Naive B cell (primary cell): Measurements from ENCODE around the gene TNFRSF19. TPM values are rescaled to one million over a fixed set of nuclear protein-coding genes. Genes with fewer than 3 reads are reported as not detected.
A peak's percentile ranks its signal among the peaks of the same experiment; 100 is the strongest.

Experiments
- ATAC-seq, 2 donors: fragments of 150-1000 bp; cut with Tn5 transposase; 2 replicates each; pipeline ENCODE4 v1.10.0; 2021; ENCODE audit warnings: low read depth in 2 of 2, mild to moderate bottlenecking in 2 of 2, moderate library complexity in 2 of 2
- DNase-seq: peaks from one replicate; pipeline ENCODE4 v3.0.0; 2022
- H3K27ac Mint-ChIP-seq, 6 donors: one replicate each; pipeline ENCODE4 v1.8.0; 2020 to 2022; ENCODE audit warnings: mild to moderate bottlenecking in 6 of 6, mixed read lengths in 6 of 6, moderate library complexity in 5 of 6, inconsistent platforms in 2 of 6
- H3K27me3 Mint-ChIP-seq, 3 donors: one replicate each; pipeline ENCODE4 v1.8.0; 2021 to 2022; ENCODE audit warnings: mixed read lengths in 3 of 3, mild to moderate bottlenecking in 1 of 3
- H3K36me3 Mint-ChIP-seq, 2 donors: one replicate each; pipeline ENCODE4 v1.8.0; 2020 to 2022; ENCODE audit warnings: mixed read lengths in 2 of 2, inconsistent platforms in 1 of 2, mild to moderate bottlenecking in 1 of 2
- H3K4me1 Mint-ChIP-seq, 3 donors: one replicate each; pipeline ENCODE4 v1.8.0; 2020 to 2022; ENCODE audit warnings: mixed read lengths in 3 of 3, inconsistent platforms in 1 of 3, mild to moderate bottlenecking in 1 of 3, moderate library complexity in 1 of 3
- H3K4me3 Mint-ChIP-seq, 8 donors: one replicate each; pipeline ENCODE4 v1.8.0; 2020 to 2022; ENCODE audit warnings: mild to moderate bottlenecking in 8 of 8, mixed read lengths in 8 of 8, moderate library complexity in 8 of 8, inconsistent platforms in 2 of 8
- H3K9me3 Mint-ChIP-seq, 7 donors: one replicate each; pipeline ENCODE4 v1.8.0; 2020 to 2022; ENCODE audit warnings: mixed read lengths in 7 of 7, mild to moderate bottlenecking in 5 of 7, inconsistent platforms in 2 of 7, moderate library complexity in 1 of 7
- polyA plus RNA-seq, 6 donors: library from polyadenylated mRNA; unstranded; fragments of 300-500 nt; fragmentation: Illumina TruSeq; gene quantifications; one replicate each; pipeline ENCODE4 v1.2.3, GENCODE V29; 2021; ENCODE audit warnings: low read depth in 6 of 6

TNFRSF19 gene
- polyA plus RNA-seq, 6 donors from 2014 or later: 0.54 to 1.9 (median 1.3) TPM; not detected in 2

GRCh38 chr13:23718996-23719395, 148.8 kb downstream of the TNFRSF19 start:
- Mint-ChIP-seq H3K4me3 (no peak overlapping the region), H3K36me3 (peaks cover 4 to 10% of the 10 kb centered on the region in 2 donors), H3K27ac (no peak overlapping the region), H3K27me3 (peaks cover 7 to 15% (median 13%) of the 10 kb centered on the region in 3 donors), H3K9me3 (peaks cover 0 to 3% (median 0%) of the 10 kb centered on the region in 7 donors), H3K4me1 (peaks cover 0 to 11% (median 7%) of the 10 kb centered on the region in 3 donors)
- ATAC-seq (no peak), DNase-seq (no peak)

GRCh38 chr13:23722726-23723453, 152.7 kb downstream of the TNFRSF19 start:
- no peak overlapping the region for H3K4me3 Mint-ChIP-seq
- peaks cover 0 to 7% (median 0%) of the 10 kb centered on the region in 3 donors for H3K27me3 Mint-ChIP-seq
- no peaks in the 10 kb centered on the region for H3K4me1 Mint-ChIP-seq
- DNase-seq (no peak), ATAC-seq (no peak)
- peak overlapping the region in 1 of 6 donors; percentile 19 for H3K27ac Mint-ChIP-seq
- H3K36me3 Mint-ChIP-seq: peaks cover 0 to 9% of the 10 kb centered on the region in 2 donors
- H3K9me3 Mint-ChIP-seq: no peaks in the 10 kb centered on the region

- DNase-seq (no peak), ATAC-seq (no peak)
- no peaks in the 10 kb centered on the region for H3K4me1 Mint-ChIP-seq
- peaks cover 0 to 5% (median 0%) of the 10 kb centered on the region in 3 donors for H3K27me3 Mint-ChIP-seq
- no peak overlapping the region for H3K4me3 Mint-ChIP-seq
- H3K36me3 Mint-ChIP-seq: peaks cover 0 to 9% of the 10 kb centered on the region in 2 donors
- H3K27ac Mint-ChIP-seq: peak overlapping the region in 1 of 6 donors; percentile 19
- H3K9me3 Mint-ChIP-seq: no peaks in the 10 kb centered on the region
These were observed 153.3 kb downstream of the TNFRSF19 start for GRCh38 chr13:23723471-23723870.

- no peaks in the 10 kb centered on the region for H3K27me3 Mint-ChIP-seq
- peak overlapping the region in 1 of 6 donors; percentile 2 for H3K27ac Mint-ChIP-seq
- DNase-seq (no peak), ATAC-seq (no peak)
- peaks cover 8 to 16% of the 10 kb centered on the region in 2 donors for H3K36me3 Mint-ChIP-seq
- H3K4me1 Mint-ChIP-seq: no peaks in the 10 kb centered on the region
- no peak overlapping the region for H3K4me3 Mint-ChIP-seq
- H3K9me3 Mint-ChIP-seq: no peaks in the 10 kb centered on the region
These were observed 154.2 kb downstream of the TNFRSF19 start for GRCh38 chr13:23724196-23724970.

Other genes with a start within 250 kb of the TNFRSF19 start
- 1 to 10 TPM in 5 of 6 donors, under 1 TPM in 1; 0.33 to 1.7 (median 1.5) TPM for gene SACS, start 136.7 kb upstream of the TNFRSF19 start, polyA plus RNA-seq